ENCODE data around the gene FBXL16. TPM values are rescaled to one million over a fixed set of nuclear protein-coding genes. Genes with fewer than 3 reads are reported as not detected.
"Not testable (repeated sequence)": the region's sequence is repeated elsewhere in the genome, so short reads cannot be mapped to it uniquely, and the experiment has no call there.

The FBXL16 gene
- total RNA-seq, 4 donors from 2014 or later: 0.48 to 0.75 (median 0.56) TPM; not detected in 1

GRCh38 chr16:692356-693108, 13.1 kb downstream of the FBXL16 start:
- ATAC-seq (ENCODE audit: low FRiP score): no peak
- no peak for TF ChIP-seq CTCF (IDR thresholded peaks at IDR 0.05)

GRCh38 chr16:691242-691641, 14.4 kb downstream of the FBXL16 start:
- not testable (repeated sequence) for ATAC-seq (ENCODE audit: low FRiP score); DNase-seq (ENCODE audit: low spot score)

More at GRCh38 chr16:692356-693108, 13.1 kb downstream of the FBXL16 start:
- DNase-seq (ENCODE audit: low spot score): no peak

- ATAC-seq (ENCODE audit: low FRiP score) (no peak), DNase-seq (ENCODE audit: low spot score) (no peak)
- no peak for TF ChIP-seq CTCF (IDR thresholded peaks at IDR 0.05)
These were observed 16.3 kb downstream of the FBXL16 start for GRCh38 chr16:689175-689897.

- DNase-seq (ENCODE audit: low spot score): no peak
- no peak for TF ChIP-seq CTCF (IDR thresholded peaks at IDR 0.05)
- ATAC-seq (ENCODE audit: low FRiP score): no peak
These were observed 18.1 kb downstream of the FBXL16 start for GRCh38 chr16:687499-687898.

GRCh38 chr16:686459-687260, 18.9 kb downstream of the FBXL16 start:
- no peak for DNase-seq (ENCODE audit: low spot score)
- ATAC-seq (ENCODE audit: low FRiP score): no peak
- TF ChIP-seq CTCF (IDR thresholded peaks at IDR 0.05): no peak

GRCh38 chr16:685967-686366, 19.6 kb downstream of the FBXL16 start:
- DNase-seq (ENCODE audit: low spot score) (no peak), ATAC-seq (ENCODE audit: low FRiP score) (no peak)
- no peak for TF ChIP-seq CTCF (IDR thresholded peaks at IDR 0.05)
